NT2/D1 (cell line): ENCODE data around the gene RAB11FIP4.

Source experiments
- SUZ12 ChIP-seq: IDR thresholded peaks from 2 replicates; pipeline ENCODE4 v1.6.1; 2011; ENCODE audit not compliant: insufficient read length, insufficient read depth; ENCODE audit errors: extremely low read depth
- ZNF274 ChIP-seq: IDR thresholded peaks from 2 replicates; pipeline ENCODE4 v1.6.1; 2011; ENCODE audit warnings: mild to moderate bottlenecking, low read depth, low read length

DNA sequence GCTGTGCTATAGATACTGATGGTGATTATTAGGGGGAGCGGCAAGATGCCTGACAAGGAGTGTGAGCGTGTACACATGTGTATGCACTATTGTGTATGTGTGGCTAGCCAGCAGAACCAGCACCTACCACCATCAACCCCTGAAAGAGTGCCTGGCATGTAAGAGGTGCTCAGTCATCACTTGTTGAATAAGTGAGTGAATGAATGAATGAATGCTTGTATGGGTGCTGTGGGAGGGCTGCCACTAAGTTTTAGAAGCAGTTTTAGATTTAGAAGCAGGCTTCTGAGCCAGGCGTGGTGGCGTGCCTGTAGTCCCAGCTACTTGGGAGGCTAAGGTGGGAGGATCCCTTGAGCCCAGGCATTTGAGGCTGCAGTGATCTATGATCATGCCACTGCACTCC, 37.0 kb downstream of the RAB11FIP4 start:
- TF ChIP-seq SUZ12 (no peak), ZNF274 (no peak)
